ENCODE measurements around the gene GDF15.
"Not testable (repeated sequence)": the region's sequence is repeated elsewhere in the genome, so short reads cannot be mapped to it uniquely, and the experiment has no call there.

Gene GDF15

GRCh38 chr19:18401580-18402112 is 15.7 kb downstream of the GDF15 start:
- no peaks in the 10 kb centered on the region for H3K36me3 Mint-ChIP-seq (ENCODE audit: low read depth)
- H3K9me3 Mint-ChIP-seq, result no peaks in the 10 kb centered on the region
- TF ChIP-seq CTCF (IDR thresholded peaks at IDR 0.05), result peak; percentile 8
- peaks cover 12% of the 10 kb centered on the region for H3K27me3 Mint-ChIP-seq (ENCODE audit: low read depth, poor library complexity)
- H3K4me1 Mint-ChIP-seq, result peaks cover 28% of the 10 kb centered on the region
- no peak for DNase-seq
- no peak overlapping the region for H3K27ac Mint-ChIP-seq
- H3K4me3 Mint-ChIP-seq, result no peak overlapping the region

GRCh38 chr19:18402455-18403248 is 16.7 kb downstream of the GDF15 start:
- not testable (repeated sequence) for DNase-seq; H3K4me3 Mint-ChIP-seq; H3K9me3 Mint-ChIP-seq; H3K36me3 Mint-ChIP-seq (ENCODE audit: low read depth); H3K27ac Mint-ChIP-seq
- Mint-ChIP-seq H3K4me1 (peaks cover 22% of the 10 kb centered on the region), H3K27me3 (ENCODE audit: low read depth, poor library complexity) (peaks cover 13% of the 10 kb centered on the region)

GRCh38 chr19:18405754-18406153 is 19.8 kb downstream of the GDF15 start:
- Mint-ChIP-seq H3K27me3 (ENCODE audit: low read depth, poor library complexity) (peaks cover 11% of the 10 kb centered on the region), H3K4me1 (peaks cover 26% of the 10 kb centered on the region)
- not testable (repeated sequence) for H3K27ac Mint-ChIP-seq; H3K4me3 Mint-ChIP-seq; DNase-seq; H3K9me3 Mint-ChIP-seq; H3K36me3 Mint-ChIP-seq (ENCODE audit: low read depth)

- Mint-ChIP-seq H3K27ac (no peak overlapping the region), H3K36me3 (ENCODE audit: low read depth) (no peaks in the 10 kb centered on the region), H3K4me1 (peaks cover 23% of the 10 kb centered on the region), H3K27me3 (ENCODE audit: low read depth, poor library complexity) (peaks cover 16% of the 10 kb centered on the region), H3K4me3 (no peak overlapping the region), H3K9me3 (no peaks in the 10 kb centered on the region)
- no peak for TF ChIP-seq CTCF (IDR thresholded peaks at IDR 0.05)
- no peak for DNase-seq
Measured at GRCh38 chr19:18406749-18407148, 20.8 kb downstream of the GDF15 start.

DNA sequence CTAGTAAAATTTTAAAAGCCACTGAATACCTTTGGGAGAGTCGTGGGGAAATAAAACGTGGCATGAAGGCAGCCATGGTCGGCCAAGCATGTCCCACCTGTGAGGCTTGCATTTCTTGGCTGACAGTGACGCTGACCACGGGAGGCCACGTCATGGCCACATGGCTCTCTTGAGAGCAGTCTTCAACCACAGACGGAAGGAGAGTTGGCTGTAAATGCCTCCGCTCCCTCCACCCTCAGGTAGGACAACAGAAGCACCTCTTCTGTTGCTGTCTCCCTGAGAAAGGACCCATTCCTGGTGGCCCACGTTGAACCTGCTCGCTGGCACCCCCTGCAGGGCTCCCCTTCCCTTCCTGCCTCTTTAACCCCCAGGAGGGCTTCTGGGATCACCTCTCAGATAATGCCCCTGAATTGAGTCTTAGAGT is 22.1 kb downstream of the GDF15 start:
- no peak overlapping the region for H3K27ac Mint-ChIP-seq
- H3K36me3 Mint-ChIP-seq (ENCODE audit: low read depth), result no peaks in the 10 kb centered on the region
- H3K4me3 Mint-ChIP-seq, result no peak overlapping the region
- peaks cover 9% of the 10 kb centered on the region for H3K4me1 Mint-ChIP-seq
- no peaks in the 10 kb centered on the region for H3K9me3 Mint-ChIP-seq
- TF ChIP-seq CTCF (IDR thresholded peaks at IDR 0.05), result peak; percentile 39
- DNase-seq, result peak; percentile 39
- peaks cover 25% of the 10 kb centered on the region for H3K27me3 Mint-ChIP-seq (ENCODE audit: low read depth, poor library complexity)

- TF ChIP-seq CTCF (IDR thresholded peaks at IDR 0.05), result no peak
- no peak for DNase-seq
- no peak overlapping the region for H3K27ac Mint-ChIP-seq
Measured at GRCh38 chr19:18412610-18413239, 26.8 kb downstream of the GDF15 start.

More at GRCh38 chr19:18412610-18413239, 26.8 kb downstream of the GDF15 start:
- Mint-ChIP-seq H3K36me3 (ENCODE audit: low read depth) (no peaks in the 10 kb centered on the region), H3K4me1 (peaks cover 41% of the 10 kb centered on the region), H3K9me3 (no peaks in the 10 kb centered on the region), H3K4me3 (no peak overlapping the region), H3K27me3 (ENCODE audit: low read depth, poor library complexity) (peaks cover 29% of the 10 kb centered on the region)

Measured in nephron progenitor cell (in vitro differentiated cells).